Liver (tissue), 9 donors: ENCODE data around the gene BAZ2A. TPM values are rescaled to one million over a fixed set of nuclear protein-coding genes. Genes with fewer than 3 reads are reported as not detected.

Experiments used
- DNase-seq: peaks from one replicate; pipeline ENCODE4 v3.0.0-alpha.2; 2017; ENCODE audit warnings: low spot score
- H3K27ac ChIP-seq, 2 donors: one replicate each; pipeline ENCODE4 v1.7.0; 2013; ENCODE audit warnings: inconsistent platforms in 2 of 2, low read length in 2 of 2, control low read depth in 1 of 2, low read depth in 1 of 2, mild to moderate bottlenecking in 1 of 2
- H3K27me3 ChIP-seq, 4 donors: one replicate each; pipeline versions ENCODE4 v1.6.1 to v1.7.0; 2013; ENCODE audit warnings: low read length in 3 of 4, inconsistent platforms in 1 of 4, mild to moderate bottlenecking in 1 of 4, moderate library complexity in 1 of 4; ENCODE audit not compliant: control insufficient read depth in 4 of 4, insufficient read depth in 4 of 4
- H3K36me3 ChIP-seq, 4 donors: one replicate each; pipeline versions ENCODE4 v1.6.1 to v1.7.0; 2013; ENCODE audit warnings: low read length in 3 of 4, mild to moderate bottlenecking in 3 of 4, low read depth in 1 of 4, moderate library complexity in 1 of 4; ENCODE audit not compliant: control insufficient read depth in 4 of 4, insufficient read depth in 3 of 4
- H3K4me1 ChIP-seq, 4 donors: one replicate each; pipeline versions ENCODE4 v1.6.1 to v1.7.0; 2013; ENCODE audit warnings: low read length in 3 of 4, mild to moderate bottlenecking in 3 of 4, moderate library complexity in 1 of 4; ENCODE audit not compliant: control insufficient read depth in 4 of 4, insufficient read depth in 4 of 4
- H3K4me3 ChIP-seq, 3 donors: one replicate each; pipeline versions ENCODE4 v1.6.1 to v1.7.0; 2013; ENCODE audit warnings: low read length in 3 of 3, control low read depth in 1 of 3, low read depth in 1 of 3, mild to moderate bottlenecking in 1 of 3
- H3K9ac ChIP-seq, 2 donors: one replicate each; pipeline ENCODE4 v1.7.0; 2013; ENCODE audit warnings: low read length in 2 of 2, mild to moderate bottlenecking in 2 of 2, moderate library complexity in 2 of 2, control low read depth in 1 of 2, low read depth in 1 of 2
- H3K9me3 ChIP-seq, 4 donors: one replicate each; pipeline versions ENCODE4 v1.6.1 to v1.7.0; 2013; ENCODE audit warnings: low read length in 3 of 4; ENCODE audit not compliant: control insufficient read depth in 4 of 4
- ATF3 ChIP-seq: IDR thresholded peaks from 2 replicates; pipeline ENCODE4 v1.6.1; 2016; ENCODE audit warnings: antibody characterized with exemption
- EGR1 ChIP-seq, 2 donors: IDR thresholded peaks; 2 replicates each; pipeline ENCODE4 v1.6.1; 2016 to 2018; ENCODE audit warnings: antibody characterized with exemption in 2 of 2, low read depth in 2 of 2
- FOXA2 ChIP-seq: IDR thresholded peaks from 2 replicates; pipeline ENCODE4 v1.6.1; 2016; ENCODE audit warnings: antibody characterized with exemption
- GABPA ChIP-seq, 2 donors: IDR thresholded peaks in 1 of 2; conservative IDR thresholded peaks in 1 of 2; 2 replicates each; pipeline ENCODE4 v1.6.1; 2016; ENCODE audit warnings: antibody characterized with exemption in 2 of 2, mild to moderate bottlenecking in 1 of 2, moderate library complexity in 1 of 2
- HNF4A ChIP-seq, 2 donors: conservative IDR thresholded peaks; 2 replicates each; pipeline ENCODE4 v1.6.1; 2016; ENCODE audit warnings: antibody characterized with exemption in 2 of 2, mild to moderate bottlenecking in 2 of 2
- HNF4G ChIP-seq: IDR thresholded peaks from 2 replicates; pipeline ENCODE4 v1.6.1; 2016; ENCODE audit warnings: antibody characterized with exemption
- JUND ChIP-seq, 2 donors: IDR thresholded peaks; 2 replicates each; pipeline ENCODE4 v1.6.1; 2016; ENCODE audit warnings: antibody characterized with exemption in 2 of 2
- NR2F2 ChIP-seq: IDR thresholded peaks from 2 replicates; pipeline ENCODE4 v1.6.1; 2016; ENCODE audit warnings: antibody characterized with exemption
- RAD21 ChIP-seq, 2 donors: IDR thresholded peaks; 2 replicates each; pipeline ENCODE4 v1.6.1; 2016; ENCODE audit warnings: antibody characterized with exemption in 2 of 2, mild to moderate bottlenecking in 2 of 2
- RXRA ChIP-seq, 2 donors: IDR thresholded peaks; 2 replicates each; pipeline ENCODE4 v1.6.1; 2017 to 2018; ENCODE audit warnings: antibody characterized with exemption in 2 of 2, mild to moderate bottlenecking in 1 of 2
- SP1 ChIP-seq: IDR thresholded peaks from 2 replicates; pipeline ENCODE4 v1.6.1; 2018; ENCODE audit warnings: antibody characterized with exemption, mild to moderate bottlenecking
- TAF1 ChIP-seq: conservative IDR thresholded peaks from 2 replicates; pipeline ENCODE4 v1.6.1; 2016; ENCODE audit warnings: antibody characterized with exemption, mild to moderate bottlenecking
- YY1 ChIP-seq: IDR thresholded peaks from 2 replicates; pipeline ENCODE4 v1.6.1; 2016; ENCODE audit warnings: antibody characterized with exemption, mild to moderate bottlenecking
- WGBS: extraction: QIAGEN DNeasy Blood & Tissue Kit; methylation state at CpG from one replicate; pipeline ENCODE4 v1.1.7; 2013; 5-methylcytosine and 5-hydroxymethylcytosine counted together
- polyA plus RNA-seq, 2 donors: library from polyadenylated mRNA; stranded (reverse) in 1 of 2; unstranded in 1 of 2; fragments of 200-250 nt in 1 of 2; fragments of >200 nt in 1 of 2; fragmentation: Nextera tagmentation in 1 of 2; extraction: Ambion mirVana in 1 of 2; gene quantifications; one replicate each; pipeline versions ENCODE4 v1.2.1 to v1.2.3, GENCODE V29; 2013 to 2015
- total RNA-seq, 2 donors: library from RNA; depleted of rRNA; stranded (reverse); fragments of >200 nt; gene quantifications; one replicate each; pipeline ENCODE4 v1.2.3, GENCODE V29; 2014
- TF ChIP-seq, protein P1 (sequence below): IDR thresholded peaks from 2 replicates; pipeline ENCODE4 v1.6.1; 2016; ENCODE audit warnings: antibody characterized with exemption, mild to moderate bottlenecking
- TF ChIP-seq, protein P2 (sequence below): IDR thresholded peaks from 2 replicates; pipeline ENCODE4 v1.6.1; 2016; ENCODE audit warnings: antibody characterized with exemption
- TF ChIP-seq, protein P3 (sequence below): IDR thresholded peaks from 2 replicates; pipeline ENCODE4 v1.6.1; 2016; ENCODE audit warnings: antibody characterized with exemption
- TF ChIP-seq, protein P4 (sequence below): fragments of 150-350 bp; IDR thresholded peaks from 2 replicates; pipeline ENCODE4 v1.5.1; 2017; ENCODE audit warnings: improper control_type of control experiment, low read depth, low read length; ENCODE audit not compliant: missing input control
- donor health status: healthy.
- donor health status: healthy.
- donor health status: healthy.
- donor health status: healthy.
- donor health status: healthy.

Gene BAZ2A
- total and polyA plus RNA-seq, 4 donors = 12.8 to 31.9 (median 22.0) TPM

GRCh38 chr12:56637621-56638020 is 7.5 kb upstream of the BAZ2A start:
- H3K9me3 ChIP-seq = no peaks in the 10 kb centered on the region
- peak overlapping the region in 1 of 2 donors; percentile 92 for H3K27ac ChIP-seq
- DNase-seq = no peak
- WGBS = 62% methylated on average over 2 of the region's 2 CpGs
- H3K9ac ChIP-seq = no peak overlapping the region
- no peak overlapping the region for H3K4me3 ChIP-seq
- no peaks in the 10 kb centered on the region for H3K27me3 ChIP-seq
- no peak for TF ChIP-seq HNF4G
- no peak for TF ChIP-seq JUND (IDR thresholded peaks at IDR 0.05)
- TF ChIP-seq NR2F2 = no peak
- TF ChIP-seq, protein P1, sequence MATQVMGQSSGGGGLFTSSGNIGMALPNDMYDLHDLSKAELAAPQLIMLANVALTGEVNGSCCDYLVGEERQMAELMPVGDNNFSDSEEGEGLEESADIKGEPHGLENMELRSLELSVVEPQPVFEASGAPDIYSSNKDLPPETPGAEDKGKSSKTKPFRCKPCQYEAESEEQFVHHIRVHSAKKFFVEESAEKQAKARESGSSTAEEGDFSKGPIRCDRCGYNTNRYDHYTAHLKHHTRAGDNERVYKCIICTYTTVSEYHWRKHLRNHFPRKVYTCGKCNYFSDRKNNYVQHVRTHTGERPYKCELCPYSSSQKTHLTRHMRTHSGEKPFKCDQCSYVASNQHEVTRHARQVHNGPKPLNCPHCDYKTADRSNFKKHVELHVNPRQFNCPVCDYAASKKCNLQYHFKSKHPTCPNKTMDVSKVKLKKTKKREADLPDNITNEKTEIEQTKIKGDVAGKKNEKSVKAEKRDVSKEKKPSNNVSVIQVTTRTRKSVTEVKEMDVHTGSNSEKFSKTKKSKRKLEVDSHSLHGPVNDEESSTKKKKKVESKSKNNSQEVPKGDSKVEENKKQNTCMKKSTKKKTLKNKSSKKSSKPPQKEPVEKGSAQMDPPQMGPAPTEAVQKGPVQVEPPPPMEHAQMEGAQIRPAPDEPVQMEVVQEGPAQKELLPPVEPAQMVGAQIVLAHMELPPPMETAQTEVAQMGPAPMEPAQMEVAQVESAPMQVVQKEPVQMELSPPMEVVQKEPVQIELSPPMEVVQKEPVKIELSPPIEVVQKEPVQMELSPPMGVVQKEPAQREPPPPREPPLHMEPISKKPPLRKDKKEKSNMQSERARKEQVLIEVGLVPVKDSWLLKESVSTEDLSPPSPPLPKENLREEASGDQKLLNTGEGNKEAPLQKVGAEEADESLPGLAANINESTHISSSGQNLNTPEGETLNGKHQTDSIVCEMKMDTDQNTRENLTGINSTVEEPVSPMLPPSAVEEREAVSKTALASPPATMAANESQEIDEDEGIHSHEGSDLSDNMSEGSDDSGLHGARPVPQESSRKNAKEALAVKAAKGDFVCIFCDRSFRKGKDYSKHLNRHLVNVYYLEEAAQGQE = no peak
- no peak for TF ChIP-seq RAD21 (IDR thresholded peaks at IDR 0.05)
- TF ChIP-seq GABPA (IDR thresholded peaks at IDR 0.05 in 1 of 2, conservative IDR thresholded peaks at IDR 0.05 in 1 of 2) = no peak
- no peak for TF ChIP-seq EGR1 (IDR thresholded peaks at IDR 0.05; ENCODE audit: low read depth in 2 of 2)
- TF ChIP-seq, protein P2, sequence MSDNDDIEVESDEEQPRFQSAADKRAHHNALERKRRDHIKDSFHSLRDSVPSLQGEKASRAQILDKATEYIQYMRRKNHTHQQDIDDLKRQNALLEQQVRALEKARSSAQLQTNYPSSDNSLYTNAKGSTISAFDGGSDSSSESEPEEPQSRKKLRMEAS = no peak
- no peak for TF ChIP-seq ATF3
- TF ChIP-seq TAF1 = no peak
- H3K36me3 ChIP-seq = peaks cover 15 to 40% (median 29%) of the 10 kb centered on the region in 4 donors
- H3K4me1 ChIP-seq = peaks cover 6 to 54% (median 42%) of the 10 kb centered on the region in 4 donors

GRCh38 chr12:56636675-56637540 is 6.8 kb upstream of the BAZ2A start:
- H3K4me3 ChIP-seq = peak overlapping the region; percentile 68 to 81 (median 80)
- H3K9ac ChIP-seq = peak overlapping the region; percentile 4 to 81
- peaks cover 9 to 59% (median 49%) of the 10 kb centered on the region in 4 donors for H3K4me1 ChIP-seq
- H3K27ac ChIP-seq = peak overlapping the region; percentile 86 to 92
- no peaks in the 10 kb centered on the region for H3K27me3 ChIP-seq
- H3K36me3 ChIP-seq = peaks cover 11 to 33% (median 22%) of the 10 kb centered on the region in 4 donors
- 2% methylated on average over 12 of the region's 12 CpGs for WGBS
- no peaks in the 10 kb centered on the region for H3K9me3 ChIP-seq
- peak; percentile 99 for DNase-seq
- peak; percentile 85 for TF ChIP-seq SP1
- no peak for TF ChIP-seq HNF4G
- TF ChIP-seq, protein P1 = peak; percentile 91
- peak; percentile 65 for TF ChIP-seq FOXA2
- no peak for TF ChIP-seq ATF3
- peak; percentile 73 to 75 for TF ChIP-seq RXRA (IDR thresholded peaks at IDR 0.05)
- TF ChIP-seq RAD21 (IDR thresholded peaks at IDR 0.05) = peak; percentile 77 to 80
- peak; percentile 61 to 69 for TF ChIP-seq JUND (IDR thresholded peaks at IDR 0.05)
- TF ChIP-seq, protein P3, sequence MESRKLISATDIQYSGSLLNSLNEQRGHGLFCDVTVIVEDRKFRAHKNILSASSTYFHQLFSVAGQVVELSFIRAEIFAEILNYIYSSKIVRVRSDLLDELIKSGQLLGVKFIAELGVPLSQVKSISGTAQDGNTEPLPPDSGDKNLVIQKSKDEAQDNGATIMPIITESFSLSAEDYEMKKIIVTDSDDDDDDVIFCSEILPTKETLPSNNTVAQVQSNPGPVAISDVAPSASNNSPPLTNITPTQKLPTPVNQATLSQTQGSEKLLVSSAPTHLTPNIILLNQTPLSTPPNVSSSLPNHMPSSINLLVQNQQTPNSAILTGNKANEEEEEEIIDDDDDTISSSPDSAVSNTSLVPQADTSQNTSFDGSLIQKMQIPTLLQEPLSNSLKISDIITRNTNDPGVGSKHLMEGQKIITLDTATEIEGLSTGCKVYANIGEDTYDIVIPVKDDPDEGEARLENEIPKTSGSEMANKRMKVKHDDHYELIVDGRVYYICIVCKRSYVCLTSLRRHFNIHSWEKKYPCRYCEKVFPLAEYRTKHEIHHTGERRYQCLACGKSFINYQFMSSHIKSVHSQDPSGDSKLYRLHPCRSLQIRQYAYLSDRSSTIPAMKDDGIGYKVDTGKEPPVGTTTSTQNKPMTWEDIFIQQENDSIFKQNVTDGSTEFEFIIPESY = peak; percentile 95
- peak; percentile 84 for TF ChIP-seq NR2F2
- peak; percentile 63 to 70 for TF ChIP-seq HNF4A (conservative IDR thresholded peaks at IDR 0.05)
- peak; percentile 70 for TF ChIP-seq TAF1
- TF ChIP-seq EGR1 (IDR thresholded peaks at IDR 0.05; ENCODE audit: low read depth in 2 of 2) = peak; percentile 5 to 49
- TF ChIP-seq, protein P2 = peak; percentile 82
- TF ChIP-seq, protein P4, sequence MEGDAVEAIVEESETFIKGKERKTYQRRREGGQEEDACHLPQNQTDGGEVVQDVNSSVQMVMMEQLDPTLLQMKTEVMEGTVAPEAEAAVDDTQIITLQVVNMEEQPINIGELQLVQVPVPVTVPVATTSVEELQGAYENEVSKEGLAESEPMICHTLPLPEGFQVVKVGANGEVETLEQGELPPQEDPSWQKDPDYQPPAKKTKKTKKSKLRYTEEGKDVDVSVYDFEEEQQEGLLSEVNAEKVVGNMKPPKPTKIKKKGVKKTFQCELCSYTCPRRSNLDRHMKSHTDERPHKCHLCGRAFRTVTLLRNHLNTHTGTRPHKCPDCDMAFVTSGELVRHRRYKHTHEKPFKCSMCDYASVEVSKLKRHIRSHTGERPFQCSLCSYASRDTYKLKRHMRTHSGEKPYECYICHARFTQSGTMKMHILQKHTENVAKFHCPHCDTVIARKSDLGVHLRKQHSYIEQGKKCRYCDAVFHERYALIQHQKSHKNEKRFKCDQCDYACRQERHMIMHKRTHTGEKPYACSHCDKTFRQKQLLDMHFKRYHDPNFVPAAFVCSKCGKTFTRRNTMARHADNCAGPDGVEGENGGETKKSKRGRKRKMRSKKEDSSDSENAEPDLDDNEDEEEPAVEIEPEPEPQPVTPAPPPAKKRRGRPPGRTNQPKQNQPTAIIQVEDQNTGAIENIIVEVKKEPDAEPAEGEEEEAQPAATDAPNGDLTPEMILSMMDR = peak; percentile 61
- peak; percentile 93 for TF ChIP-seq YY1
